Stimulated activated CD8-positive, alpha-beta memory T cell treated with anti-CD3 and anti-CD28 coated beads, Interleukin-12 subunit alpha, Interleukin-12 subunit beta, amount 100 ng/mL, for 24 hours (primary cell): ENCODE results near the gene HLA-DMA.

Source experiments
- DNase-seq: peaks from one replicate; pipeline ENCODE4 v3.0.0-alpha.2; 2020; ENCODE audit errors: extremely low read depth

Gene HLA-DMA

DNA sequence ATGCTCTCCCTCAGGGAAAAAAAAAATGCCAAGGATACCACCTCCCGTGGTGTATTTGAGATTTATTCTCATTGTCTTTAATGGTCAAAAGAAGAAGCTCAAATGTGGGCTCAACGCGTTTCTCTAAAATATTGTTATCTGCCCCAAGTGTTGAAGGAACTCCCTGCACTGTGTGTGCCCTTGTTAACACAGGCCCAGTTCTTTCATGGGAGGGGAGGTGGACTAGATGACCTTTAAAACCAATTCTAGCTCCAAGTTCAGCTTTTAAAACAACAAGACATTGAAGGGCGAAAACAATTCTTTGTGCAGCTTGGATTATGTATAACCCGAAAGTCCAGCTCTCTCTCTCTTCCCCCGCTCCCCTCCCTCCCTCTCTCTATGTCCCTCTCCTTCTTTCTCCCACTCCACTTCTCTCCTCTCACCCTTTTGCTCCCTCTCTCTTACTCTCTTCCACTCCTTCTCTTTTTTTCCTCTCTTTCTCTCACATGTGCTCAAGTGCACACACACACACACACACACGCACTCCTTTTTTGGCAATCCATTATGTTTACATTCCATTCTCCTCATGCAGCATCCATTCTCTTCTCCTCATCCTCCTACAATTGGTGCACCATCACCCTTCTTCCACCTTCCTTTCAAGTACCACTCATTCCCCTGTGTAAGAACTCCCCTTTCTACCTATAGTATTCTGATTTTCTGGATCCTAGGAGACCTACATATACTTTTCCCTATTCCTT lies 20.6 kb downstream of the HLA-DMA start:
- DNase-seq = no peak

DNA sequence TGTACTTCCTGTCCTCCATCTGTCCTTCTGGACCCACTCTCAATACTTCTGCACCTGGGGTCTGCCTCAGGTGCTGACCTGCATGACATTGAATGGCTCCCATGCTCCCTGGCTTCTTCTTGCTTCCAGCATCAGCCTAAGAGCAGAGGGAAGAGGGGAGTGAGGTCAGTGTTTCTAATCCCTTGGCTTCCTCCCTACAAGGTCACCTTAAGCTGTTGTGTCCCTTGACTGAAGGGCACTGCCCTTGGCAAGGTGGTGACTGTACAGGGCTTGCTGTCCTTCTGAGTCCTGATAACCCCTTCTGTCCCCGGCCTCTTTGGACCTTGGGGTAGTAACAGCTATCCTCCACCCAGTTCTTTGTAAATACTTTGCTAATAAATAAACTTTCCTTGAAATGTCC lies 21.7 kb downstream of the HLA-DMA start:
- no peak for DNase-seq

- DNase-seq = no peak
These were observed 30.8 kb downstream of the HLA-DMA start for GRCh38 chr6:32922083-32922482.

- DNase-seq = no peak
These were observed 32.2 kb downstream of the HLA-DMA start for GRCh38 chr6:32920715-32921114.

DNA sequence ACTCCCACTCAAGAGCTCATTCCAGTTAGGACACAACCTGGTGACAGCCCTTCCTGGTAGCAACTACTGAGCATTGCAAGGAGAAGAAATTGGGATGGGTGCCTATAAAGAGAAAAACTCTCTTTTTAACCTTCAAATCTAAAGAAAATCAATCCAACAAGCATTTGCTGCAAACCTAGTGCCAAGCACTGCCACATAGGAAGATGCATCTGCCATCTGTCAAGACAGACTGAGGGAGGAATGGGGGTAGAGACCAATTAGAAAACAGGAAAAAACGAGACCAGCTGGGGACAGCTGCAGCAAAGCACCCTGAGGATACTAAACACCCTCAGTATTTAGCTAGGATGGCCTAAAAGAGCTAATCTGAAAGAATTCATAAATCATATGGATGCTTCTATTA lies 39.9 kb downstream of the HLA-DMA start:
- no peak for DNase-seq

DNA sequence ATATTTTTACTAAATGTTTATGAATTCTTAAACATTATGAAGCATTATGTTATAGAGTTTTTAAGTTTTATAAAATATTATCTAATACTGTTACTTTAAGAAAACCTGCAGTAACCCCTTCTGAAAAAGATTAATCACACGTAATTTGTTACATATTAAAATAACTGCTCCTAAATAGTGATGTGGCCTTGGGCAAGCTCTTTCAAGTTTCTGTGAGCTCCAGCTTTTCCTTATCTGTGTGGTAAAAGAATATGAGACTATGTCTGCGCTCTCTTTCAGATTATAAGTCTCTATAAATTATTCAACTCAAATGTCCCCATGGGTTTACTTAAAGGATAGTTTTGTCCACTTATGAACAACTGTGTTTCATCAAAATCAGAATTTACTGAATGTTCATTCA lies 44.0 kb downstream of the HLA-DMA start:
- no peak for DNase-seq

DNA sequence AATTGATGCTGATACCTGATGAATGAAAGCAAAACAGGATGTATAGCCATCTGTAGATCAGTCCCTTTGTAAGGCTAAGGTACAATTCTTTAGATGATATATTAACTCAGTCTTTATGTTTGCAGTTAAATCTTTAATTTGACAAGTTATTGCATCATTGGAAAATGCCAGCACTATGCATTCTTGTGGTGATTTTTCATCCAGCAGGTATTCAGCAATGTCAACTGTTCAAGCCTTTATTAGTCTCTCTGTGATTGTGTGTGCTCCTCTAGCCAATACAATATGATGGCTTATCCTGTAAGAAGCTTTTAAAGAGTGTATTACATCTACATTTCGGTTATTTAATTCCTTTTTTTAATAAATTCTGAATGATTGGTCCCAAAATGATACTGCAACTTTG lies 46.4 kb downstream of the HLA-DMA start:
- DNase-seq = no peak

DNA sequence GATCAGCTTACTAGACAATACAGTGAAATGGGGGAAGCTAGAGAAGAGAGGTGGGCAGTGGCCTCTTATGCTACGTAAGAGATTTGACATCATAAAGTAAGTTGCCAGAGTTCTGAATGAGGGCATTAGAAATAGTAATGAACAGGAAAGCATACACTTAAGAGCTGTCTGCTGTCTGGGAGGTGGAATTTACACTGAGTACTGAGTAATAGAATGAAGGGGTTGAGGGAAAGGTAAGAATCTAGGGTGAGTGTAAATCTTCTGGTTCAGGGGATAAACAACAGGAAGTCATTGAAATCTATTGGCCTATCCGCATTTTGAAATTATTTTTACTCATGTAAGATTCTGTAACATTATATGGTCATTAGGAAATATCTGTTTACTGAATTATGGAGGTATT lies 47.8 kb downstream of the HLA-DMA start:
- DNase-seq = no peak

- no peak for DNase-seq
These were observed 48.9 kb downstream of the HLA-DMA start for GRCh38 chr6:32903952-32904351.
